Lower lobe of right lung (tissue), 2 donors: Measurements from ENCODE around the gene FXYD6. TPM values are rescaled to one million over a fixed set of nuclear protein-coding genes. Genes with fewer than 3 reads are reported as not detected.

ENCODE experiments used
- ATAC-seq, 2 donors: fragments of 200-7000 bp; cut with Tn5 transposase; one replicate each; pipeline ENCODE4 v1.9.1; 2020 to 2022; ENCODE audit warnings: mild to moderate bottlenecking in 2 of 2, moderate library complexity in 2 of 2
- DNase-seq: peaks from one replicate; pipeline ENCODE4 v3.0.0-alpha.2; 2020
- H3K27ac ChIP-seq: fragments of 200-600 bp; one replicate; pipeline ENCODE4 v1.8.0; 2022
- H3K27me3 ChIP-seq: fragments of 200-600 bp; one replicate; pipeline ENCODE4 v1.8.0; 2022; ENCODE audit warnings: low read depth
- H3K36me3 ChIP-seq: fragments of 200-600 bp; one replicate; pipeline ENCODE4 v1.8.0; 2022; ENCODE audit warnings: mild to moderate bottlenecking
- H3K4me1 ChIP-seq: fragments of 200-600 bp; one replicate; pipeline ENCODE4 v1.8.0; 2022
- H3K4me3 ChIP-seq: fragments of 200-600 bp; one replicate; pipeline ENCODE4 v1.8.0; 2022; ENCODE audit warnings: mild to moderate bottlenecking
- H3K9me3 ChIP-seq: fragments of 200-600 bp; one replicate; pipeline ENCODE4 v1.8.0; 2022
- CTCF ChIP-seq: fragments of 200-600 bp; IDR thresholded peaks from one replicate; pipeline ENCODE4 v1.8.0; 2022; ENCODE audit warnings: antibody characterized with exemption, mild to moderate bottlenecking
- intact Hi-C: fragments of 100-400 bp; cut with DNase I; formaldehyde crosslinking; loops from one replicate; pipeline ENCODE4 v1.11.0; 2022
- total RNA-seq: library from RNA; stranded (reverse); fragmentation: NEBNext Ultra II Directional; extraction: Animal tissue kit (Norgen Biotek cat#: 25700); gene quantifications from one replicate; pipeline ENCODE4 v1.2.1, GENCODE V29; 2021
- donor health status: DM: no; HTN: yes; CAD: no; lungs with severe emphysema.

The FXYD6 gene
- total RNA-seq, 1 donor from 2014 or later: 61.2 TPM

- peak; percentile 39 to 57 for ATAC-seq
- H3K4me3 ChIP-seq: no peak overlapping the region
- intact Hi-C loops: no loop called here
- no peak for DNase-seq
- no peaks in the 10 kb centered on the region for H3K9me3 ChIP-seq
- no peaks in the 10 kb centered on the region for H3K27me3 ChIP-seq
- peaks cover 40% of the 10 kb centered on the region for H3K4me1 ChIP-seq
- H3K36me3 ChIP-seq: no peaks in the 10 kb centered on the region
- peak overlapping the region; percentile 81 for H3K27ac ChIP-seq
- no peak for TF ChIP-seq CTCF
Observed at GRCh38 chr11:117861151-117862018, 15.1 kb downstream of the FXYD6 start.

GRCh38 chr11:117860139-117860538 is 16.3 kb downstream of the FXYD6 start:
- intact Hi-C loops: no loop called here
- no peak overlapping the region for H3K4me3 ChIP-seq
- no peaks in the 10 kb centered on the region for H3K9me3 ChIP-seq
- H3K36me3 ChIP-seq: no peaks in the 10 kb centered on the region
- H3K27me3 ChIP-seq: peaks cover 3% of the 10 kb centered on the region
- peaks cover 44% of the 10 kb centered on the region for H3K4me1 ChIP-seq
- no peak for DNase-seq
- no peak for TF ChIP-seq CTCF
- no peak overlapping the region for H3K27ac ChIP-seq
- ATAC-seq: no peak

GRCh38 chr11:117859488-117860112 is 16.9 kb downstream of the FXYD6 start:
- intact Hi-C loops: no loop called here
- DNase-seq (no peak), ATAC-seq (no peak)
- Histone ChIP-seq H3K27me3 (peaks cover 3% of the 10 kb centered on the region), H3K36me3 (no peaks in the 10 kb centered on the region), H3K4me1 (peaks cover 44% of the 10 kb centered on the region), H3K4me3 (no peak overlapping the region), H3K27ac (no peak overlapping the region), H3K9me3 (no peaks in the 10 kb centered on the region)
- TF ChIP-seq CTCF: no peak

- ATAC-seq (no peak), DNase-seq (no peak)
- Histone ChIP-seq H3K27me3 (peaks cover 3% of the 10 kb centered on the region), H3K4me1 (peaks cover 44% of the 10 kb centered on the region), H3K36me3 (no peaks in the 10 kb centered on the region), H3K4me3 (no peak overlapping the region), H3K9me3 (no peaks in the 10 kb centered on the region), H3K27ac (no peak overlapping the region)
- intact Hi-C loops: no loop called here
- TF ChIP-seq CTCF: no peak
Observed at GRCh38 chr11:117859061-117859460, 17.4 kb downstream of the FXYD6 start.

- ATAC-seq (no peak), DNase-seq (no peak)
- Histone ChIP-seq H3K4me3 (no peak overlapping the region), H3K4me1 (peaks cover 36% of the 10 kb centered on the region), H3K27me3 (peaks cover 3% of the 10 kb centered on the region), H3K36me3 (no peaks in the 10 kb centered on the region), H3K9me3 (peaks cover under 1% of the 10 kb centered on the region), H3K27ac (no peak overlapping the region)
- no peak for TF ChIP-seq CTCF
- intact Hi-C loops: no loop called here
Observed at GRCh38 chr11:117857734-117858414, 18.6 kb downstream of the FXYD6 start.
